HG03095 (cell line): ENCODE results near the gene KRT2.

Source experiments
- ATAC-seq: cut with Tn5 transposase; IDR thresholded peaks from one replicate; pipeline ENCODE4 v1.9.1; 2021; ENCODE audit warnings: moderate library complexity; ENCODE audit not compliant: unreplicated experiment

Gene KRT2

GRCh38 chr12:52600941-52601481, 51.0 kb downstream of the KRT2 start, which contains the start of gene KRT72:
Gene KRT72 (minus strand): TSS chr12:52601463. CDS start chr12:52601452, 11 bp downstream.
- ATAC-seq, result no peak

GRCh38 chr12:52600475-52600874, 51.5 kb downstream of the KRT2 start:
- no peak for ATAC-seq

- ATAC-seq, result no peak
Measured at GRCh38 chr12:52600071-52600470, 51.9 kb downstream of the KRT2 start.

GRCh38 chr12:52598966-52599365, 53.0 kb downstream of the KRT2 start:
- no peak for ATAC-seq
